Esophagus muscularis mucosa (tissue), 4 donors: ENCODE results near the gene SCIMP.

Source experiments
- CTCF ChIP-seq, 3 experiments: fragments of 200-600 bp in 2 of 3; fragments of 450-650 bp in 1 of 3; sonication (generic) in 2 of 3; IDR thresholded peaks; one replicate each; pipeline ENCODE4 v1.5.1; 2017 to 2019; ENCODE audit warnings: antibody characterized with exemption in 3 of 3, mild to moderate bottlenecking in 2 of 3, moderate library complexity in 1 of 3
- EP300 ChIP-seq: sonication (generic); formaldehyde crosslinking; IDR thresholded peaks from one replicate; pipeline ENCODE4 v1.6.1; 2017; ENCODE audit warnings: antibody characterized with exemption
- POLR2A ChIP-seq: fragments of 450-650 bp; IDR thresholded peaks from one replicate; pipeline ENCODE4 v1.6.1; 2017; ENCODE audit warnings: antibody characterized with exemption, moderate library complexity, mild to moderate bottlenecking, low read depth
- POLR2AphosphoS5 ChIP-seq, 2 donors: sonication (generic); formaldehyde crosslinking; IDR thresholded peaks; one replicate each; pipeline ENCODE4 v1.6.1; 2017; ENCODE audit warnings: antibody characterized with exemption in 2 of 2

DNA sequence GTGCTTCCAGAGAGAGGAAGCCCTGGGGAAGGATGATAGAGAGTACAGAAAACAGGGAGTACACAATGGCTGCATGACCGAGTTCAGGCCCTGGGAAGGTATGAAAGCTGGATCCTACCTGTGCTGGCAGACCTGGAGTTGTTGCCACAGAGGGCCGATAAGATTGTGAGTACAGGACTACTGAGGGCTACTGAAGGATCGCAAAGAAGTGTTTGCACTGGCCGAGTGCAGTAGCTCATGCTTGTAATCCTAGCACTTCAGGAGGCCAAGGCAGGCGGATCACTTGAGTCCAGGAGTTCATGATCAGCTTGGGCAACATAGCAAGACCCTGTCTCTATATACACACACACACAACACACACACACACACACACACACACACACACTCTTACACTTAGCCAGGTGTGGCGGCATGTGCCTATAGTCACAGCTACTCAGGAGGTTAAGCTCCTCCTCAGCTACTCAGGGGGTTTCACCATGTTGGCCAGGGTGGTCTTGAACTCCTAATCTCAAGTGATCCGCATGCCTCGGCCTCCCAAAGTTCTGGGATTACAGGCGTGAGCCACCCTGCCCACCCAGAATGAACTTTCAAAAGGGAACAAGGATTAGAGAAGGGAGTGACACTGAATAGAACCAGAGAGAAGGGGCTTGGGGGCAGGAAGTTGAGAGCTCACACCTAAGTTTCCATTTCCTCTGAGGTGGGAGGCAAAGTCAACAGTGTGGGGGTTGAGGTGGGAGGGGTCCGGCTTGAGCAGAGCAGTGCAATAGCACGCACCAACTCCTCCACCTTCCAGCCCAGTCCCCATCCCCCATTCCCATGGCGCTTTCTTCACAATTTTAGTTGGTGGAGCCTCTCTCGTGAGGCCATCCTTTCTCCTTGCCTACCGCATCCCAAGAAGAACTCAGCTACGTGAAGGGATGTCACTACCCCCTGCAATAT lies 7.5 kb downstream of the SCIMP start:
- no peak for TF ChIP-seq POLR2AphosphoS5 (IDR thresholded peaks at IDR 0.05)
- TF ChIP-seq CTCF (IDR thresholded peaks at IDR 0.05): no peak
- TF ChIP-seq POLR2A: no peak
- no peak for TF ChIP-seq EP300
